ACC112 (cell line): ENCODE results near the gene PFDN1.

ENCODE experiments used
- H2AFZ ChIP-seq: fragments of 200-600 bp; sonication (generic); one replicate; pipeline ENCODE4 v1.6.0; 2017; ENCODE audit warnings: antibody characterized with exemption, low read length; ENCODE audit not compliant: unreplicated experiment
- H3K27ac ChIP-seq: fragments of 200-600 bp; sonication (generic); 2 replicates; pipeline ENCODE4 v1.5.1; 2014; ENCODE audit warnings: low read depth, mild to moderate bottlenecking, antibody characterized with exemption, low read length, moderate library complexity
- H3K27me3 ChIP-seq: fragments of 200-600 bp; sonication (generic); 2 replicates; pipeline ENCODE4 v1.6.1; 2014; ENCODE audit warnings: mild to moderate bottlenecking, antibody characterized with exemption, low read length, moderate library complexity, mixed read lengths; ENCODE audit not compliant: insufficient read depth
- H3K36me3 ChIP-seq: fragments of 200-600 bp; sonication (generic); 2 replicates; pipeline ENCODE4 v1.6.1; 2016; ENCODE audit warnings: mild to moderate bottlenecking, antibody characterized with exemption, low read length, moderate library complexity, mixed read lengths; ENCODE audit not compliant: insufficient read depth
- H3K4me1 ChIP-seq: fragments of 200-600 bp; sonication (generic); one replicate; pipeline ENCODE4 v1.6.1; 2016; ENCODE audit warnings: low read length, mixed read lengths; ENCODE audit not compliant: insufficient read depth, unreplicated experiment, control insufficient read depth
- H3K4me3 ChIP-seq: fragments of 200-600 bp; sonication (generic); 2 replicates; pipeline ENCODE4 v1.5.1; 2014; ENCODE audit warnings: mild to moderate bottlenecking, low read depth, low read length
- H3K79me2 ChIP-seq: fragments of 200-600 bp; sonication (generic); one replicate; pipeline ENCODE4 v1.6.0; 2016; ENCODE audit warnings: low read length; ENCODE audit not compliant: control insufficient read depth, unreplicated experiment, insufficient read depth

PFDN1 gene

DNA sequence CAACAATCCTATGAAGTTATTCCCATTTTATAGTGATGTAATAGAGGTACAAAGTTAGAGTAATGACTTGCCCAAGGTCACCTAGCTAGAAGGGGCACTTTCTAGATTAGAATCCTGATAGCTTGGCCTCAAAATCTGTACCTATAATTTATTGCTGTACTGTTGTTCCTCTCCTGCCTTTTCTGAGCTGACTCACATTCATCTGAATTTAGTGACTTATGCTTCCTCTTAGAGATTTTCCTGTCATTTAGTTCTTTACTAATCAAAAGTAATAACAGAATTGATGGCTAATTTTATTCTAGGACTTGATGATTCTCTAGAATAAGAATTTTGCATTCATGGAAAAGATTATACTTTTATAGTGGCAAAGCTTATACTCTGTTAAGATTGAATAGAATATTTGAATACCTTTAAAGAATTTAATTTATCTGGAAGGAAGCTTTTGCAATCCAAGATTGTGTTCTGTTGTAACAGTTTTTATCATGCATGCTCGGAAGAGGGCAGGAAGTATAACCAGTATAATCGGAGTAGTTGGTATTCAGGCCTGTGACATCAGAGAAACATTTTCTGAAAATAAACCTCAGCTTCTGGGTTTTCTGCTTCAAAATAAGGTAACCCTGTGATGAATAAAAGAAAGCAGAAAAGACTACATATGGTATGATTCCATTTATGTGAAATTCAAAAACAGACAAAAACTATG, 106.6 kb downstream of the PFDN1 start:
- Histone ChIP-seq H3K4me1 (no peaks in the 10 kb centered on the region), H3K27ac (no peak overlapping the region), H3K36me3 (no peaks in the 10 kb centered on the region), H3K79me2 (no peaks in the 10 kb centered on the region), H3K27me3 (no peaks in the 10 kb centered on the region), H3K4me3 (no peak overlapping the region), H2AFZ (no peak overlapping the region)
